LoVo (cell line): ENCODE measurements around the gene IFI44.

ENCODE experiments used
- DNase-seq: peaks from one replicate; pipeline ENCODE4 v3.0.0-alpha.2; 2016; ENCODE audit warnings: low spot score

The IFI44 gene

DNA sequence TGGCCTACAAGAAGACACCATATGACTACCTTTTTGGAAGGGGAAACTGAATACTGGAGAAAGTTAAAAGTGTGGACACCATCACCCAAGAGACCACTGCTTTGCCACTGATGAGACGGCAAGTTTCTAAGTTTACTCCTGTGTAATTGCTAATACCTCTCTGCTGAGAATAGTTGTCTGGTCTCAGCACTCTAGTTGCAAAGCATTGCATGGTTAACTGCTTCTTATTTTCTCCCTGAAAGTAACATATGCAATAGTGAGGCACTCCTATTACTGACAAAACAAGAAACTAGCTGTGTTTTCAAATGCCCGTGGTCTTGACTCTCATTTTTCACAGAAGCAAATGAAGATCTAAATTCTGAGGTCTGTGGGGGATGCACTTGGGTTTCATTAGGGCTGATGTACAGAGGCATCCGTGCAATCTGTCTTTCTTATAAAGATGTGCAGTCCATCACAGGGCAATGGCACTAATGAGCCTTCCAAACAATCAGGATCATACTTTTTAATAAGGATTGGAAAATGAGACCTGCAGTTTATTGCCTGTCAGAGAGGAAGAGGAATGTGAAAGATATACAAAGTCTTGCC lies 62.9 kb downstream of the IFI44 start:
- DNase-seq, result no peak

DNA sequence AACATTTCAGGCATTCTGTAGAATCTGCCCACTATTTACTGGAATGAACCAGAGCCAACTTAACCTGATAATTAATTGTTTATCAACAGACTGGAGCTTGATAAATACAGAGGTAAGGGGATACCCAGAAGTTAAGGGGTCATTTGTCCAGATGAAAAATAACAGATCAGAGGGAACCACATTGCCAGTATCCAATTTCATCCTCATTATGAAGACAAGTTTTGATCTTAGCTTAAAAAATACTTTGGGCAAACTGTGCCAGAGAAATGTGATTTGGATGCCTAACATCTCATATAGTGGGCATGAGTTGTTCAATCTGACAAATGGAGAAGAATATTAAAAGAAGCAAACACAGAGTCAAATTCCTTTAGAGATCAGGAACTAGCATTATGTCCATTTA lies 63.7 kb downstream of the IFI44 start:
- no peak for DNase-seq
